ENCODE results near the gene WDR31.

WDR31 gene

DNA sequence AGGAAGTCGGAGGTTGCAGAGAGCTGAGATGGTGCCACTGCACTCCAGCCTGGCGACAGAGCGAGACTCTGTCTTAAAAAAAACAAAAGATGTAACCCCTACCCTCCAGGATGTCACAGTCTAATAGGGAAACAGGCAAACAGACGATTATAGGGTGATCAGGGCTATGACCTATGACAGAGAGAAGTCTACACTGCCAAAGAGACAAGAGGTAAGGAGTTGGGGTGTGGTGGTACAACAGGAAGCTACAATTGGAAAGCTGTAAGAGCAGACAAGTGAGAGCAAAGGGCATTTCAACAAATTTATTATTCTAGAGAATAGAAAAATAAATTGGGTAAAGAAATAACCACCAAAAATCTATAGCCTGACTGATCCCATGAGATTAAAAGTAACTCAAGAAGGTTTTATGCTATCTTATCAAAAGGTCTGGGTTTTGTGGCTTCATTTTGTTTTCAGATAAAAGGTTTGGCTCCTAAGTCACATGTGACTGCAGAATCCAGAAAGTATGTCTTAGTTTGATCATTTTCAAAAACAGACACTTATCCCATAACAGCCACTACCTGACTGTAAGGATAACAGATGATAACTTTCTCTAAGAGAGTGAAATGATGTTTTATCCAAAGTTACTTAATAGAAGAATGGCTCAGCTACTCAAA, 72.0 kb downstream of the WDR31 start:
- TF ChIP-seq GATA3 (IDR thresholded peaks at IDR 0.05; ENCODE audit: low read depth, low read length) (no peak), GATA2 (IDR thresholded peaks at IDR 0.05; ENCODE audit: low read depth, low read length) (no peak)

DNA sequence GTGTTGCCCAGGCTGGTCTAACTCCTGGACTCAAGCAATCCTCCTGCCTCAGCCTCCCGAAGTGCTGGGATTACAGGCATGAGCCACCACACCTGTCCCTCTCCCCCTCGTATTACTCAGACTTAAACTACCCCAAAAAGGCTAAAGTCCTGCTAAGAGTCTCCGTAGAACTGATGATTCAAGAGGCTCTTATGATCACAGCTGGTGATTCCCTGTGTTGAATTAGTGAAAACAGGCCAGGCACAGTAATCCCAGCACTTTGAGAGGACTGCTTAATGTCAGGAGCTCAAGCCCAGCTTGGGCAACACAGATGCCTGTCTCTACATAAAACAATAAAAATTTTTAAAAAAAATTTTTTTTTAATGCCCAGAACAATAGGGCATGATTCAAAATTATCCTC, 73.9 kb downstream of the WDR31 start:
- TF ChIP-seq GATA2 (IDR thresholded peaks at IDR 0.05; ENCODE audit: low read depth, low read length), result no peak
- no peak for TF ChIP-seq GATA3 (IDR thresholded peaks at IDR 0.05; ENCODE audit: low read depth, low read length)
